Nephron progenitor cell (in vitro differentiated cells): ENCODE results near the gene MUC2.

Experiments
- DNase-seq: peaks from one replicate; pipeline ENCODE4 v3.0.0; 2021
- H3K27ac Mint-ChIP-seq: 2 replicates; pipeline ENCODE4 v1.8.0; 2021; ENCODE audit warnings: mild to moderate bottlenecking, moderate library complexity, mixed read lengths
- H3K27me3 Mint-ChIP-seq: 2 replicates; pipeline ENCODE4 v1.8.0; 2021; ENCODE audit warnings: mild to moderate bottlenecking, low read depth, mixed read lengths; ENCODE audit not compliant: poor library complexity
- H3K36me3 Mint-ChIP-seq: 2 replicates; pipeline ENCODE4 v1.8.0; 2021; ENCODE audit warnings: low read depth, mixed read lengths
- H3K4me1 Mint-ChIP-seq: 2 replicates; pipeline ENCODE4 v1.8.0; 2021; ENCODE audit warnings: mixed read lengths
- H3K4me3 Mint-ChIP-seq: 2 replicates; pipeline ENCODE4 v1.8.0; 2021; ENCODE audit warnings: mild to moderate bottlenecking, moderate library complexity, mixed read lengths
- H3K9me3 Mint-ChIP-seq: 2 replicates; pipeline ENCODE4 v1.8.0; 2021; ENCODE audit warnings: mild to moderate bottlenecking, moderate library complexity, mixed read lengths
- TF ChIP-seq, protein P1 (sequence below): fragments of 200-600 bp; sonication (generic); IDR thresholded peaks from 2 replicates; pipeline ENCODE4 v1.5.0; 2021; ENCODE audit warnings: antibody characterized with exemption

Gene MUC2

DNA sequence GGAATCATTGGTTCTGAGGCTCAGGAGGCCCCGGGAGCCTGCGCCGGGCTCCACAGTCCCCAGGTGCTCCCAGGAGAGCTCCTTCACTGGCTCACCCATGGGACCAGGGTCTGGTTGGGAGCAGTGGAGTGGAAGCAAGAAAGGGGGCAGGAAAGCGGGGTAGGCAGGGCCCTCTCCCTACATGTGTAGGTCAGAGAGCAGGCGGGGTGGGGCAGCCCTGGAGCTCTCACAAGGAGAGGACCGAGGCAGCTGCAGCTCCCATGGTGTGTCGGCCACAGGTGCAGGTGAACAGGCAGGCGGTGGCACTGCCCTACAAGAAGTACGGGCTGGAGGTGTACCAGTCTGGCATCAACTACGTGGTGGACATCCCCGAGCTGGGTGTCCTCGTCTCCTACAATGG lies 28.3 kb downstream of the MUC2 start:
- Mint-ChIP-seq H3K4me1 (no peaks in the 10 kb centered on the region), H3K27me3 (peaks cover 3% of the 10 kb centered on the region), H3K4me3 (no peak overlapping the region), H3K27ac (no peak overlapping the region), H3K9me3 (peaks cover 25% of the 10 kb centered on the region), H3K36me3 (no peaks in the 10 kb centered on the region)
- DNase-seq: no peak
- TF ChIP-seq, protein P1, sequence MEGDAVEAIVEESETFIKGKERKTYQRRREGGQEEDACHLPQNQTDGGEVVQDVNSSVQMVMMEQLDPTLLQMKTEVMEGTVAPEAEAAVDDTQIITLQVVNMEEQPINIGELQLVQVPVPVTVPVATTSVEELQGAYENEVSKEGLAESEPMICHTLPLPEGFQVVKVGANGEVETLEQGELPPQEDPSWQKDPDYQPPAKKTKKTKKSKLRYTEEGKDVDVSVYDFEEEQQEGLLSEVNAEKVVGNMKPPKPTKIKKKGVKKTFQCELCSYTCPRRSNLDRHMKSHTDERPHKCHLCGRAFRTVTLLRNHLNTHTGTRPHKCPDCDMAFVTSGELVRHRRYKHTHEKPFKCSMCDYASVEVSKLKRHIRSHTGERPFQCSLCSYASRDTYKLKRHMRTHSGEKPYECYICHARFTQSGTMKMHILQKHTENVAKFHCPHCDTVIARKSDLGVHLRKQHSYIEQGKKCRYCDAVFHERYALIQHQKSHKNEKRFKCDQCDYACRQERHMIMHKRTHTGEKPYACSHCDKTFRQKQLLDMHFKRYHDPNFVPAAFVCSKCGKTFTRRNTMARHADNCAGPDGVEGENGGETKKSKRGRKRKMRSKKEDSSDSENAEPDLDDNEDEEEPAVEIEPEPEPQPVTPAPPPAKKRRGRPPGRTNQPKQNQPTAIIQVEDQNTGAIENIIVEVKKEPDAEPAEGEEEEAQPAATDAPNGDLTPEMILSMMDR: no peak

- H3K4me1 Mint-ChIP-seq: no peaks in the 10 kb centered on the region
- TF ChIP-seq, protein P1: no peak
- no peak overlapping the region for H3K27ac Mint-ChIP-seq
- peaks cover 7% of the 10 kb centered on the region for H3K27me3 Mint-ChIP-seq
- no peak for DNase-seq
- H3K36me3 Mint-ChIP-seq: no peaks in the 10 kb centered on the region
- peaks cover 25% of the 10 kb centered on the region for H3K9me3 Mint-ChIP-seq
- H3K4me3 Mint-ChIP-seq: no peak overlapping the region
Measured at GRCh38 chr11:1103401-1104360, 29.0 kb downstream of the MUC2 start.

DNA sequence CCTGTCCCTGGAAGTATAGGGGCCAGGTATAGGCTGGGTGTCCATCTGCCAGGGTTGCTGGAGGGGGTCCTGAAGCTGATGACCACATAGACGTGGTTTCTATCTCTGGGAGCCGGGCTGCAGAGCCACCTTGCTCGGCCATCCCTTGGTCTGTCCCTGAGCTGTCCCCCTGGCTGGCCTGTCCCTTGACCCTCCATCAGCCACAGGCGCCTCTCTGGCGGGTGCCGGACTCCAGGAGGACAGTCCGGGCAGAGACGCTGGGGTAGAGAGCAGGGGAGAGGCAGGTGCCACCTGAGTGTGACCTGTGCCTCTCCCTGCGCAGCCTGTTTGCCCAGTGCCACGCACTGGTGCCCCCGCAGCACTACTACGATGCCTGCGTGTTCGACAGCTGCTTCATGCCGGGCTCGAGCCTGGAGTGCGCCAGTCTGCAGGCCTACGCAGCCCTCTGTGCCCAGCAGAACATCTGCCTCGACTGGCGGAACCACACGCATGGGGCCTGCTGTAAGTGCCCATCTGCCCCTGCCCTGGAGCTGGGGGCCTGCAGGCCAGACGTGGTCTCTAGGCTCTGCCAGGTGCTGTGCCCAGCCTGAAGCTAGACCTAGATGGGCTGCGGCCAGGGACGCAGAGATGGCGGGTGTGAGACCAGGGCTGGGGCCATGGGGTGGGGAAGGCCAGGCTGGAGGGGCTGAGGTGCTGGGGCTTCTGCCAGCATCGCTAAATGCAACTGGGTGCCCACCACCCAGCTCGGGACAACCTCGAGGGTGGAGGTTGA lies 29.9 kb downstream of the MUC2 start:
- H3K27me3 Mint-ChIP-seq: peaks cover 5% of the 10 kb centered on the region
- TF ChIP-seq, protein P1: no peak
- DNase-seq: no peak
- no peaks in the 10 kb centered on the region for H3K4me1 Mint-ChIP-seq
- H3K27ac Mint-ChIP-seq: no peak overlapping the region
- no peaks in the 10 kb centered on the region for H3K36me3 Mint-ChIP-seq
- no peak overlapping the region for H3K4me3 Mint-ChIP-seq
- H3K9me3 Mint-ChIP-seq: peaks cover 19% of the 10 kb centered on the region

DNA sequence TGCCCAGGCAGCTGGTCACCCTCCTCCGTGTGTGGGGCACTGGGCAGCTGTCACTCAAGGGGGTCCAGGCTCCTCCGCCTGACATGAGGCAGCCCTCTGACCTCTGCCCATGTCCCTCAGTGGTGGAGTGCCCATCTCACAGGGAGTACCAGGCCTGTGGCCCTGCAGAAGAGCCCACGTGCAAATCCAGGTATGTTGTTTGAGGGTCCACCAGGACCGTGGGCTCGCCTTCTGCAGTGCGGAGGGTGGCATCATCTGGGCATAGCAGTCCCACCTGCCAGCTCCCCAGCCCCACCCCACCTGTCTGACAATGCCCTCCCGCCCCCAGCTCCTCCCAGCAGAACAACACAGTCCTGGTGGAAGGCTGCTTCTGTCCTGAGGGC lies 30.5 kb downstream of the MUC2 start:
- DNase-seq: no peak
- TF ChIP-seq, protein P1: no peak
- peaks cover 14% of the 10 kb centered on the region for H3K9me3 Mint-ChIP-seq
- H3K4me3 Mint-ChIP-seq: no peak overlapping the region
- H3K27ac Mint-ChIP-seq: no peak overlapping the region
- H3K36me3 Mint-ChIP-seq: no peaks in the 10 kb centered on the region
- no peaks in the 10 kb centered on the region for H3K4me1 Mint-ChIP-seq
- H3K27me3 Mint-ChIP-seq: peaks cover 4% of the 10 kb centered on the region

DNA sequence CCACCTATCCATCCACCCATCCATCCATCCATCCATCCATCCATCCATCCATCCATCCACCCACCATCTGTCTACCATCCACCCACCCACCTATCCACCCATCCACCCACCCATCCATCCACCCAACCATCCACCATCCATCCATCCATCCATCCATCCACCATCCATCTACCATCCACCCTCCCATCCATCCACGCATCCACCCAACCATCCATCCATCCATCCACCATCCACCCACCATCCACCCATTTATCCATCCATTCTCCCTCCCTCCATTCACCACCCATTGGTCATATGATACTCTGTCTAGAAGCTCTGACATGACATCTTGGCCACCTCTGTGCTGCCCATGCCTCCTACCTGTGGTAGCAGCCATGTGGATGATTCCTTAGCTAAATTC lies 31.7 kb downstream of the MUC2 start:
- Mint-ChIP-seq H3K27me3 (peaks cover 4% of the 10 kb centered on the region), H3K4me1 (peaks cover 7% of the 10 kb centered on the region)

More for the DNA sequence above, 31.7 kb downstream of the MUC2 start:
- no peak overlapping the region for H3K27ac Mint-ChIP-seq
- DNase-seq: no peak
- no peaks in the 10 kb centered on the region for H3K36me3 Mint-ChIP-seq
- TF ChIP-seq, protein P1: no peak
- H3K4me3 Mint-ChIP-seq: no peak overlapping the region
- peaks cover 15% of the 10 kb centered on the region for H3K9me3 Mint-ChIP-seq
